Hepatocyte (in vitro differentiated cells): ENCODE data around the gene MYL6.

ENCODE experiments used
- CTCF ChIP-seq: fragments of 200-600 bp; sonication (generic); IDR thresholded peaks from 2 replicates; pipeline ENCODE4 v1.5.1; 2016; ENCODE audit warnings: antibody characterized with exemption, mild to moderate bottlenecking; ENCODE audit not compliant: poor library complexity
- EZH2 ChIP-seq: fragments of 200-600 bp; sonication (generic); IDR thresholded peaks from 2 replicates; pipeline ENCODE4 v1.6.1; 2016; ENCODE audit warnings: antibody characterized with exemption, mild to moderate bottlenecking, borderline replicate concordance
- EZH2phosphoT487 ChIP-seq: fragments of 200-600 bp; sonication (generic); IDR thresholded peaks from one replicate; pipeline ENCODE4 v1.6.1; 2018; ENCODE audit warnings: antibody characterized with exemption, mild to moderate bottlenecking, low read depth, moderate library complexity; ENCODE audit not compliant: unreplicated experiment, severe bottlenecking

- TF ChIP-seq CTCF = no peak
- no peak for TF ChIP-seq EZH2
- no peak for TF ChIP-seq EZH2phosphoT487
These were observed 23.3 kb upstream of the MYL6 start for GRCh38 chr12:56134897-56135296.
